Dedifferentiated amniotic fluid mesenchymal stem cell (primary cell): Measurements from ENCODE around the gene SH3TC1.

ENCODE experiments used
- DNase-seq: peaks from one replicate; pipeline ENCODE4 v3.0.0-alpha.2; 2016; ENCODE audit errors: extremely low spot score

SH3TC1 gene

GRCh38 chr4:8198206-8198905 lies 734 bp upstream of the SH3TC1 start:
- DNase-seq: no peak

DNA sequence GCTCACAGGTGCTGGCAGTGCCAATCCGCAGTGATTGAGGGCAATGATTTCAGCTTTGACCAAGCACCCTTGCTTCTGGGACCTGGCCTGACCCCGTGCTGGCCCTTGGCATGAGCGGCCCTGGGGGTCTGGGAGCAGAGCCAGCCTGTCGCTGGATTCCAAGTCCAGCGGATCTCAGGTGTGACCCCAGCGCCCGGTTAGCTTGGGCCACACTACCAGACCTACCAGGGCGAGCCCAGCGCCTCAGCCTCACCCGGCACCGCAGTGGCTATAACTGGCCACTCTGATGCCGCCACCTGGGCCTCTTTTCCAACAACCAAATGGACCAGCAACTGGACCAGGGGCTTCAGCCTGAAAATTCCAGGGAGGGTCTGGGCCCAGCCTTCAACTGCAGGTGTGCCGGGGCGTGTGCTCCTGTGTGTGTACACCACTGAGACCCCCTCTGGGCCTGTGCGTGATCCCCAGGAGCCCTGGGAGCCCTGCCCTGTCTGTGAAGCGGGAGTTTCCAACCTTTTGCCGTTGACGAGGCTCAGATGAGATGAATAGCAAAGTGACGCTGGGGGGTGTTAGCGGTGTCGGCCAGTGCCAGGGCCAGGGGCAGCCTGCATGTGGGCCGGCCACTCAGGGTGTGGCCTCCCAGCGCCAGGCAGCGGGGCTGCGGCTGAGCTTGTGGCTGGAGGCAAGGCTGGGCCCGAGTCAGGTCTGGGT lies 658 bp downstream of the SH3TC1 start:
- no peak for DNase-seq

DNA sequence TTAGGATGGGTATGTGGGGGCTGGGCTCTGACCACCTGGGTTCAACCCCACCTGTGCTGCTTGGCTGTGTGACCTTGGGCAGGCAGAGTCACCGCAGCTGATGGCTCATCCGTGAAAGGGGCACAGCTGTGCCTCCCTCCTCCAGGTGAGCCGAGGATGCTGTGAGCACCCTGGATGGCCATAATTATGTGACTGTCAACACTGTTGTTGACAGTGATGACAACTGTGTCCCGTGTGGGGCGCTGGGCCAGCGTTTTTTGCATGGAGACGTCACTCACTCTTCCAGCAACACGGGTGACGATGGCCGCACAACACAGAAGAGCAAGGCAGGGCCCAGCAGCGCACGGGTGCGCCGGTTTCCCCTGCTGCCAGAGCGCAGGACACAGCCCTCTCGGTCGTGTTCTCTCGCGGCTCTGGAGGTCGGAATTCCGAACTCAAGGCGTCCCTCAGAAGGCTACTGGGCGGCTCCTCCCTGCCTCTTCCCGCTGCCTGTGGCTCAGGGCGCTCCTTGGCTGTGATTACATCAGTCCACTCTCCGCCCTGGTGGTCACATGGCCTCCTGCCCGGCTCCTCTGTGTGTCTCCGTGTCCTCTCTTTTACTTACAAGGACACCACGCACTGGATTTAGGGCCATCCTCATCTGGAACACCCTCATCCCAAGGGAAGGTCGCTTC lies 1.3 kb downstream of the SH3TC1 start:
- DNase-seq: no peak

- no peak for DNase-seq
These were observed 2.3 kb downstream of the SH3TC1 start for GRCh38 chr4:8201321-8201781.

DNA sequence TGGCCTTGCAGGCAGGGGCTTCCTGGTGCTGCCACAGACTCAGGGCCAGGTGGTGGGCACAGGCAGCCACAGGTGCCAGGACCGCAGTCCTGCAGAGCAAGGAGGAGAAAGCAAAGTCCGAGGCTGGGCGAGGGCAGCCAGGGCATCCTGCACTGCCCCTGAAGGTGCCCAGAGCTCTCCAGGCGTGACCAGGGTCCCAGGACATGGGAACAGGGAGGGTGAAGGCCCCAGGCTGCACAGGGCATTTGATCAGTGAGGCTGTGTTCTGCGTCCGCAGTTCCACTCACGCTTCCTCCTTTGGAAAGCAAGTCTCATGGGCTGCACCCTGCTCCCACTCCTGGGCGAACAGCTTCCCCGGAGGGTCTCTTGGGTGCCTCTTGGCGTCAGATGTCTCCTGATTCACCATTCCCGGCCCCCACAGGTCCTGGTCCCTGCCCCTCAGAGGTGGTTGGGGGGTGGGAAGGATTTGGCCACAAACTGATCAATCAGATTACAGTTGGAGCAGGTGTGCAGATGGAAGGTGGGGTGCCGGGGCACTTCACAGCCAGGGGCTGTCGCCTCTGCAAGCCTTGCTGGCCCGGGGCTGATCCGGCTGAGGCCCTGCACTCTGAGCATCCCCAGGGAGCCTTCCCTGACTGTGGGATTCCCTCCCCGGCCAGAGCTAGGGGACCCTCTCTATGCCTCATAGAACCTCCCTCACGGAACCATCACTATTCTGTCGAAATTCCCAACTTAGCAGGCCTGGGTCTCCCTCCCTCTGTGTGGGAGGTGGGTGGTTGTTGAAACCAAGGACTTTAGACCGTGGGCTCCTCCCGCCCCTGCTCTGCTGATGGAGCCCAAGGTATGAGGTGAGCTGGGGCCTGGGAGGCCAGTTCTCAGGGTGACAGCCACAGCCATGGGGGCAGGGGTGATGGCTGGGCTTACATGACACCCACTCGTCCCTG lies 3.3 kb downstream of the SH3TC1 start:
- no peak for DNase-seq

GRCh38 chr4:8203052-8203401 lies 3.9 kb downstream of the SH3TC1 start:
- no peak for DNase-seq

GRCh38 chr4:8203817-8204216 lies 4.7 kb downstream of the SH3TC1 start:
- no peak for DNase-seq

- no peak for DNase-seq
These were observed 5.6 kb downstream of the SH3TC1 start for GRCh38 chr4:8204576-8205227.

GRCh38 chr4:8205241-8205707 lies 6.2 kb downstream of the SH3TC1 start:
- no peak for DNase-seq

DNA sequence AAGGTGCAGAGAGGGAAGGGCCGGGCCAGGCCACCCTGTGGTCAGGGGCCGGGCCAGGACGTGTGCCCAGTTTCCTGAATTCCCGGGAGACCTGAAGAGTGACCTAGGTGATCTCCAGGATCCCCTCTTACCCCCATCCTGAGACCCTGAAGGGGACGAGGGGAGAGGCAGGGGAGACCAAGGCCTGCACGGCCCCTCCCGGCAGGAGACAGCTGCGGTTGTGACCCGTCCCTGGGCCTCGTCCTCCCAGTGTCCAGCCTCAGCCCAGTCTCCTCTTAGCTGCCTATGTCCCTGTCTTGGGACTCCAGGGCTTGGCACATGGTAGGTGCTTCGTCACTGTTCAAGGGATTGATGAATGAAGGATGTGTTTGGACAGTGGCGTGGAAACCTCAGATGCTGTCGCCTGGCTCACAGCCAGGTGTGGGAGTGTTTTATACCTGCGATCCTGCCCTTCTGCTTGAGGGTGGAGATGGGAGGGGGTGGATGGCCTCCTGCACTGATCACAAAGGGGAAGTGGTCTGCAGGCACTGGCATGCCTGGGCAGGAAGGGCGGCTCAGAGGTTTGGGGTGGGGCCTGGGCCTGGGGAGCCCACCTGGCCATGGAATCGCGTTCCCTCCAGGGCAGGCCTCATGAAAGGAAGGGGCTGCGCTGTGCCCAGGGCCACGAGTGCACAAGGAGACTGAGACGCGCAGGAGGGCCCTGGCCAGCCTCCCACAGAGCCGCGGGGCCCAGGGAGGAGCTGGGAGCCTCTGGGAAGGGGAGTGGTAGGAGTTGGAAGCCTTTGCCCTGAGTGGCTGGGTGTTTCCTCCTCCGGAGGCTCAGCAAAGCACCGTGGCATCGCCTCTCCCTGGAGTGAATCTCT lies 6.9 kb downstream of the SH3TC1 start:
- no peak for DNase-seq

DNA sequence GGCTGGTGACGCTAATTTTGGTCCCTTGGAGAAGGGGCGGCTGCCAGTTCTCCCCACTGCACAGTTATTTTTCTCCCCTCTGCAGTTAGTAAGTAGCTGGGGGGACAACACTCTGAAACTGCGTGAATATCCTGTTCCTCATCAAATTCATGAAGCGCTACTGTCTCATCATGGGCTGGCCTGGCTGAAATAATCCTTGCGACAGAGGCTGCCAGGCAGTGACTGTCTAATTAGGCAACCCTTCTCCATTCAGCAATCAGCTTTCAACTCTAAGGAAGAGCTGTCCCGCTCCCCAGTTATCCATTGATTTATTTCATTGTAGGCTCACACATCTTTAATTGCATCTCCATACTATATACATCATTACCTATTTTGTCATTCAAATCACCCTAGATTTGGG lies 8.2 kb downstream of the SH3TC1 start:
- no peak for DNase-seq

- DNase-seq: no peak
These were observed 9.5 kb downstream of the SH3TC1 start for GRCh38 chr4:8208565-8208964.

- no peak for DNase-seq
These were observed 10.2 kb downstream of the SH3TC1 start for GRCh38 chr4:8209181-8209874.

GRCh38 chr4:8210010-8210409 lies 10.9 kb downstream of the SH3TC1 start:
- no peak for DNase-seq

- DNase-seq: no peak
These were observed 11.5 kb downstream of the SH3TC1 start for GRCh38 chr4:8210616-8211015.

GRCh38 chr4:8211251-8211650 lies 12.2 kb downstream of the SH3TC1 start:
- DNase-seq: no peak

DNA sequence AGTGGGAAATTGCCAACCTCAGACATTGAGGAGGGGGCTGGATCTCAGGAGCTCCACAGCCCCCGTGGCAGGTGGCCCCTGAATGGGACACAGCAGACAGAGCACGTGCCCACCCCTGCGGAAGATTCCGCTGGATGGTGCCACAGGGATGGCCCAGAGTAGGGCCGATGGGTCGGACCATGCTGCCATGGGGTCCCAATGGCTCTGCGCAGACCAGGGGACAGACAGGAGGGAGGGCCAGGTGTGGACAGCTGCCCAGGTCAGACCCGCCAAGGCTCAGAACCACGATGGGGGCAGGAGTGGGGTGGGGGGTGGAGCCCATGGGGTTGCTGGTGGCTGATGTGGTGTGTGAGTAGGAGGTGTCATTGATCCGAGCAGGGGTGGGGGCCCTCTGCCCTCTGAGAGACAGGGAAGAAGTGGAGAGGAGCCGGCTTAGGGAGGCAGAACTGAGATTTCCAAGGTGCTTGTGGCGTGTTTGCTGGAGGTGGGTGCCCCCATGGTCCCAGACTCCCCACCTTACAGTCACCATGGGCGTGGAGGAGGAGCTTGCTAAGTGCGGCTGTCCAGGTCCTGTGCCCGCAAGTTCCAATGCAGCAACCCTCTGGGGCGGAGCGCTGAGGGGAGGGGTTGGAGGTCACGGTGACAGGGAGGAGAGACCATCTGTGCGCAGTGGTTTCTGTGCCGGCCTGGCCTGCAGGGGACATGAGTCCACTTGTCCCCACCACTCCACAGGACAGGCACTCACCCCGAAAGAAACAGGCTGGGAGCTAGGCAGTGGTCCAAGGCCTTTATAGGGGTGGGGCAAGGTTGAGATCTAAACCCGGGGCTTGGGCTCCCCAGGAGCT lies 12.9 kb downstream of the SH3TC1 start:
- no peak for DNase-seq

DNA sequence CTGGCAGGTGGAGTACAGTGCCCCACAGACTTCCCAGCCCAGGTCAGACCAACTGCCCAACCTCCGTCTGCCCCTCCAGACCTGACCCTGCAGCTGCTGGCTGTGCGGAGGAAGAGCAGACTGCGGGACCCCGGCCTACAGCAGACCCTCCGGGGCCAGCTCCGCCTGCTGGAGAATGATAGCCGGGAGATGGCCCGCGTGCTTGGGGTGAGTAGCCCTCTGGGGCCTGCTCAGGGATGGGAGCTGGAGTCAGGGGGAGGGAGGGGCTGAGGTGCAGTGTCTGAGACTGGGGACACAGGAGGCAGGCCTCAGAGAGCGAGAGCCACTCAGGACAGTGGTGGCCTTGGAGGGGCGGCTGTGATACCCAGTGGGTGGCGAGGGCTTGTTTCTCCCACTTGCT lies 13.5 kb downstream of the SH3TC1 start:
- no peak for DNase-seq

GRCh38 chr4:8213121-8213520 lies 14.0 kb downstream of the SH3TC1 start:
- no peak for DNase-seq
